Sigmoid colon (tissue), 4 donors: Measurements from ENCODE around the gene CAMK1D.

ENCODE experiments used
- CTCF ChIP-seq, 4 experiments: fragments of 450-650 bp in 3 of 4; fragments of 200-600 bp in 1 of 4; IDR thresholded peaks; one replicate each; pipeline ENCODE4 v1.5.1; 2016 to 2019; ENCODE audit warnings: antibody characterized with exemption in 4 of 4, mild to moderate bottlenecking in 3 of 4, moderate library complexity in 2 of 4
- EP300 ChIP-seq, 4 donors: sonication (generic); formaldehyde crosslinking; IDR thresholded peaks; one replicate each; pipeline ENCODE4 v1.6.1; 2017; ENCODE audit warnings: antibody characterized with exemption in 4 of 4
- POLR2A ChIP-seq, 2 donors: fragments of 450-650 bp; IDR thresholded peaks; one replicate each; pipeline ENCODE4 v1.6.1; 2016; ENCODE audit warnings: antibody characterized with exemption in 2 of 2, mild to moderate bottlenecking in 2 of 2, moderate library complexity in 2 of 2
- POLR2AphosphoS5 ChIP-seq, 4 donors: sonication (generic); formaldehyde crosslinking; IDR thresholded peaks; one replicate each; pipeline ENCODE4 v1.6.1; 2017; ENCODE audit warnings: antibody characterized with exemption in 4 of 4

- TF ChIP-seq CTCF (IDR thresholded peaks at IDR 0.05) (no peak), POLR2AphosphoS5 (IDR thresholded peaks at IDR 0.05) (no peak), EP300 (IDR thresholded peaks at IDR 0.05) (no peak), POLR2A (IDR thresholded peaks at IDR 0.05) (no peak)
Measured at GRCh38 chr10:12710157-12710556, 360.8 kb downstream of the CAMK1D start.
